ENCODE measurements around the gene DRD2.

DNA sequence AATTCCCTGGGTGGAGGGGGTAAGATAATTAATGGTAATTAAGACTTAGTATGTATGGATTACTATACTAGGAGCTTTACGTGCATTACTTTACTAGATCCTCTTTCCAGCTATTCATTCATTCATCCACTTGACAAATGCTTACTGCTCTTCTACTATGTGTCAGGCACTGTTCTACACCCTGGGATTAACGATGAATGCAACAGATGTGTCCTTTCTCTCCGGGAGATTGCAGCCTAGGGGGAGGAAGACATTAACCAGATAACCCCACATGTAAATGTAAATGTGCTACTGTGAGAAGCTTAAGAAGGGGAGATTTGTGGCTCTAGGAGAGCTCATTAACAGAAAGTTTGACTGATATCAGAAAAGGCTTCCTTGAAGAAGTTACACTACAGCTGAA, 85.9 kb downstream of the DRD2 start:
- TF ChIP-seq, protein P1, sequence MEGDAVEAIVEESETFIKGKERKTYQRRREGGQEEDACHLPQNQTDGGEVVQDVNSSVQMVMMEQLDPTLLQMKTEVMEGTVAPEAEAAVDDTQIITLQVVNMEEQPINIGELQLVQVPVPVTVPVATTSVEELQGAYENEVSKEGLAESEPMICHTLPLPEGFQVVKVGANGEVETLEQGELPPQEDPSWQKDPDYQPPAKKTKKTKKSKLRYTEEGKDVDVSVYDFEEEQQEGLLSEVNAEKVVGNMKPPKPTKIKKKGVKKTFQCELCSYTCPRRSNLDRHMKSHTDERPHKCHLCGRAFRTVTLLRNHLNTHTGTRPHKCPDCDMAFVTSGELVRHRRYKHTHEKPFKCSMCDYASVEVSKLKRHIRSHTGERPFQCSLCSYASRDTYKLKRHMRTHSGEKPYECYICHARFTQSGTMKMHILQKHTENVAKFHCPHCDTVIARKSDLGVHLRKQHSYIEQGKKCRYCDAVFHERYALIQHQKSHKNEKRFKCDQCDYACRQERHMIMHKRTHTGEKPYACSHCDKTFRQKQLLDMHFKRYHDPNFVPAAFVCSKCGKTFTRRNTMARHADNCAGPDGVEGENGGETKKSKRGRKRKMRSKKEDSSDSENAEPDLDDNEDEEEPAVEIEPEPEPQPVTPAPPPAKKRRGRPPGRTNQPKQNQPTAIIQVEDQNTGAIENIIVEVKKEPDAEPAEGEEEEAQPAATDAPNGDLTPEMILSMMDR (conservative IDR thresholded peaks at IDR 0.05; ENCODE audit: low read length): no peak
- no peak for TF ChIP-seq EZH2phosphoT487 (IDR thresholded peaks at IDR 0.05; ENCODE audit: borderline replicate concordance, low read depth, low read length)

All from OCI-LY7 (cell line).